HG03378 (cell line): ENCODE results near the gene KIF13A.
A peak's percentile ranks its signal among the peaks of the same experiment; 100 is the strongest.
"Not testable (repeated sequence)": the region's sequence is repeated elsewhere in the genome, so short reads cannot be mapped to it uniquely, and the experiment has no call there.

Experiments
- ATAC-seq: cut with Tn5 transposase; IDR thresholded peaks from one replicate; pipeline ENCODE4 v1.9.1; 2021; ENCODE audit warnings: mild to moderate bottlenecking, moderate library complexity; ENCODE audit not compliant: unreplicated experiment

Gene KIF13A

DNA sequence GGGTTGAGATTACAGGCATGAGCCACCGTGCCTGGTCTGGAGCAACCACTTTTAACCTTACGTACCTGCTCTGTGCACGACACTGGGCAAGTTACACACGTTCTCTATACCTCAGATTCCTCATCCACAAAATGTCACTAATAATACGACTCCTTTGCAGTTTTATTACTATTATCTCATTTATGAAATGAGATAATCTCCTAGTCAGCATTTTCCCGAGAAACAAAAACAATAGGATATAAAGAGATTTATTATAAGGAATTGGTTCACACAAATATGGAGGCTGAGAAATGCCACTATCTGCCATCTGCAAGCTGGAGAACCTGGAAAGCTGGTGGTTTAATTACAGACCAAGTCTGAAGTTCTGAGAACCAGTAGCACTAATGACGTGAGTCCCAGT is 12.0 kb upstream of the KIF13A start:
- ATAC-seq: no peak

GRCh38 chr6:17998442-17998841 is 11.0 kb upstream of the KIF13A start:
- no peak for ATAC-seq

- no peak for ATAC-seq
These were observed 10.6 kb upstream of the KIF13A start for GRCh38 chr6:17998003-17998402.

DNA sequence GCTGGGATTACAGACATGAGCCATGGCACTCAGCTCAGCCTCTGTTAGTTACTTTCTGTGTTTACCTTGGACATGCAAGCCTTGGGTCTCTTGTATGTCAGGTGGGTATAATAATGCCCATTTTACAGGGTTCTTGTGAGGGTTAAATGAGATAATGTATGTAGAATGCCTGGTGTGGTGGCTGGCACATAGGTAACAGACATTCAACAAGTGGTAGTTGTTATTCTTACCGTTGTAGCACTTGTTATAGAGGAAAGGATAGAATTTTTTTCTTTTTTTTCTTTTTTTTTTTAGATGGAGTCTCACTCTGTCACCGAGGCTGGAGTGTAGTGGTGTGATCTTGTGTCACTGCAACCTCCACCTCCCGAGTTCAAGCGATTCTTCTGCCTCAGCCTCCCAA is 8.0 kb upstream of the KIF13A start:
- no peak for ATAC-seq

DNA sequence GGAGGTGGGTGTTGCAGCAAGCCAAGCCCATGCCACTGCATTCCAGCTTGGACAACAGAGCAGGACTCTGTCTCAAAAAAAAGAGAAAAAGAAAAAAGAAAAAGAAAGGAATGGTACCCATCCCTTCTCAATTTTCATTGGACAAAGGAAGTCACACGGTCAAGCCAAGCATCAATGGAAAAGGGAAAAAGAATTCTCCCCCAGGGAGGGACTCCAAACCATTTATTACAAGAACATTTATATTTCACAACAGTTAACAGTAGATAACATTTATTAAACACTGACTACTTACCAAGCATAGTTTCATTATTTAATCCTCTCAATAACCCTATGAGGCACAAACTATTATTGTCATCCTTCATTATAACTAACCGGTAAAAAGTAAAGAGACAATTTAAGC is 6.6 kb upstream of the KIF13A start:
- ATAC-seq: no peak

GRCh38 chr6:17988422-17988944 is 1.0 kb upstream of the KIF13A start:
- ATAC-seq: no peak

- peak; percentile 93 for ATAC-seq
These were observed 424 bp upstream of the KIF13A start for GRCh38 chr6:17987697-17988421.

- no peak for ATAC-seq
These were observed 584 bp downstream of the KIF13A start for GRCh38 chr6:17986656-17987446.

DNA sequence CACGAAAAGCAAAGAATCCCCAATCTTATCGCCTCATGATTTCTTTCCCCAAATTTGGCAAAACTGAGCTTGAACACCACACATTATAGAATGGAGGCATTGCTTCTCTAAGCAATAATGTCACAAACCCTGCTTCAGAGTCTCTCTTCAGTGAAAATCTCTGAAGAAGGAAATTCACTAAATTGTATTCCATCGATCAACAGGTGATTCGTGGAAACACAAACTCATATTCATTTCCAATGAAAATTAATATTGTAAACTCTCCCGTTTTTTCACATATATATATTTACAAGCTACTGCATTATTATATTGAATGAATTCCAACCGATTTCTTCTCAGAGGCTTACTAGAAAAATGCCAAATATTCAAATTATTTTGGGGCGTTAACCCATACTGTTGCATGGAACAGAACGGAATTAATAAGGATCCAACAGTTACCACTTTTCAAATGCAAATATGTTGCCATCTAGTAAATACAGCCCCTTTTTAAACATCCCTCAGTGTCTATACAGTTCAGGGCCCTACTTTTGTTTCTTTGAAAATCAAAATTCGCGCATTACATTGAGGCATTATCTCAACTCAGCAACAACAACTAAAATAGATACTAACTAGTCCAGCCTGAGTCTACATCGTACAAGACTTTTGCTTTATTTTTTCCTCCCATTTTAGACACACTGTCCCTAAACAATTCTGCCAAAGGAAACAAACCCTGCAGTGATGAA is 1.3 kb downstream of the KIF13A start:
- ATAC-seq: no peak

DNA sequence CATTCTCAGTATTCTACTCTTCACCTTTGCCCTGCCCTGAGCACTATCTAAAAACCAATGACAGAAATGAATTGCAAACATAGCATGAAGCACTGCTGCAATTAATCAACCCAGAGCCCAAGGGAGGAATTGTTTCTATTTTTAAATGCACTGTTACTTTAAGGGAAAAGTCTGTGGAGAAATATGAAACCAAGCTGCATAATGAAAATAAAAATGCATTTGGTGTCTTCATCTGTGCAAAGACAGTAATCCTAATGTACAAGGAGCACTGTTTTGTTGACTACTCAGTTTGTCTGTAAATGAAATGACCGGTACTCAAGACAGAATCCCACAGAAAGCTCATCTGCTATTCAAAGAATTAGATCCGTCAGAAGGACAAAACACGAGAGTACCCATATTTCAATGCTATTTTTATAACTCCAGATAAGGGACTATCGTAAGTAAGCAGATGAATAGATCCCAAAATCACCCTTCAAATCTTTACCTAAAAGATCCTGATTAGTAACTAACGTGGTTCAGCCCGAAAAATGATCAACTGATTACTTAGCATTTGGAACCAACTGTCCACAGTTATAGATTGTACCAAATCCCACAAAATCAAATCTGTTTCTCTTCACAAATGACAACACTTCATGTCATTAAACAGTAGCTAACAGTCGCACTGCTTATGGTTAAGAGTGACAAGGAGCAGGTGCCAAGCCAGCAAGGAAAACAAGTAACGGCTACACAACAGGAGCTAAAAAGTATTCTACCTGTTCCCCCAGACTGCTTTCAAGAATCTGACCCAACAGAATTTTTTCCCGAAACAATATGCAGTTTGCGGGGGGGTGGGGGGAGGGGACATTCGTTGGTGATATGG is 2.4 kb downstream of the KIF13A start:
- no peak for ATAC-seq

- ATAC-seq: no peak
These were observed 3.0 kb downstream of the KIF13A start for GRCh38 chr6:17984399-17984798.

DNA sequence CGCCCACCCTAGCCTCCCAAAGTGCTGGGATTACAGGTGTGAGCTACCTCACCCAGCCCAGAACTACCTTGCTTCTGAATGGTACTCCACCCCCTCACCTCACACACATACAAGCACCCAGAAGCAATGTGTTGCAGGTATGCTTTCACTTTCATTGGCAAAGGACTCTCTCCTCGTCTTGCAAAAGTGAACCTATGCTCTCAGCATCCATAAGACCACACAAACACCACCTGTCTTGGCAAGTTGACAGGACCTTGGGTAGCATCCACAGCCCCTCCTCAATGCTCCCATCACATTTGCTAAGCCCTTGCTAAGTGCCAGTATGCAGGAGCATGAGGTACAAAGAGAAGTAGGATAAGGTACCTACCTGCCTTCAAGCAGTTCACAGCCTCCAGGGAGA is 3.7 kb downstream of the KIF13A start:
- no peak for ATAC-seq

GRCh38 chr6:17980329-17980728 is 7.1 kb downstream of the KIF13A start:
- no peak for ATAC-seq

GRCh38 chr6:17979479-17979878 is 8.0 kb downstream of the KIF13A start:
- ATAC-seq: no peak

GRCh38 chr6:17976258-17976657 is 11.2 kb downstream of the KIF13A start:
- not testable (repeated sequence) for ATAC-seq

DNA sequence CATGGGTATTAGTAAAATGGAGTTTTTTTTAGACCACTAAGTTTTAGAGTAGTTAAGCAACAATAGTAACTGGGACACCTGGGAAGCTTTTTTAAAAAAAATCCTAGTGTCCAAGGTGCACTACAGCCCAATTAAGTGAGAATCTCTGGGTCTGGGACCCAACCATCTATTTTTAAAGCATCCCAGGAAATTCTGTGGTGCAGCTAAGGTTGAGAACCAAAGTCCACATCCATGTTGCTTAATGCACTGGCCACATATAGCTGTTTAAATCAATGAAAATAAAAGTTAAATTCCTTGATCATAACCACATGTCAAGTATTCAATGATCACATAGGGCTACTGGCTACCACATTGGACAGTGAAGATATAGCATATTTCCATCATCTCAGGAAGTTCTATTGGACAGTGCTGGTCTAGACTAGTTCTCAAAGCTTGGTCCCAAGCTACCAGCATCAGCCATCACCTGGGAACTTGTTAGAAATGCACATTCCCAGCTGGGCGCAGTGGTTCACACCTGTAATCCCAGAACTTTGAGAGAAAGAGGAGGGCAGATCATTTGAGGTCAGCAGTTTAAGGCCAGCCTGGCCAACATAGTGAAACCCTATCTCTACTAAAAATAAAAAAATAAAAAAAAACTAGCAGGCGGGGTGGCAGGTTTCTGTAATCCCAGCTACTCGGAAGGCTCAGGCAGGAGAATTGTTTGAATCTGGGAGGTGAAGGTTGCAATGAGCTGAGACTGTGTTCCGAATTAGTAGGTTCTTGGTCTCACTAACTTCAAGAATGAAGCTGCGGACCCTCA is 12.7 kb downstream of the KIF13A start:
- ATAC-seq: no peak

DNA sequence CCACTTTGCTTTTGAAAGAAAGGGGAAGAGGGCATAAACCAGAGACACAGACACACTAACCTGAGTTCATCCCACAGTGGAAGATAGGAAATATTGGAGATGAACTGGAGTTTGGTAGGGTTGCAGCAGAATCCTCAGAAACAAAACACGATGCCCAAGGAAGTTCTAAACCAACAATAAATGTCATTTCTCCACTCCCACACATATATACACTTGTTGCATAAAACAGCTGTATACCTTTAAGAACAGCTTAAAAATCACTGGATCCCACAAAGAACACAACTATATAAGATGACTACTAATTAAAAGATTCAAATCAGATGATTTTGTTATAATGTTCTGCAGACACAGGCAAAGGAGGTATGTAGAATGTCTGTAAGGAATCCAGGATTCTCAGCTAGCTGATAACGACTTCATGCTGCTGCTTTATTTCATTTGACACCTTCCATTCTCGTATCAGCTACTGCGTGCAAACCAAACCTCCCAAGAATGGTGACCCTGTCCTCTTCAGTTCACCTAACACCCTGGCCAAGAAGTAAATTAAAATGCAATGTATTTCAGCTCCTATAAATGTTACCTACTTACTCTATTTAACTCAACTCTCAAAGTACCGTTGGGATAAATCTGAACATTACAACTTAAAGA is 14.3 kb downstream of the KIF13A start:
- ATAC-seq: no peak

DNA sequence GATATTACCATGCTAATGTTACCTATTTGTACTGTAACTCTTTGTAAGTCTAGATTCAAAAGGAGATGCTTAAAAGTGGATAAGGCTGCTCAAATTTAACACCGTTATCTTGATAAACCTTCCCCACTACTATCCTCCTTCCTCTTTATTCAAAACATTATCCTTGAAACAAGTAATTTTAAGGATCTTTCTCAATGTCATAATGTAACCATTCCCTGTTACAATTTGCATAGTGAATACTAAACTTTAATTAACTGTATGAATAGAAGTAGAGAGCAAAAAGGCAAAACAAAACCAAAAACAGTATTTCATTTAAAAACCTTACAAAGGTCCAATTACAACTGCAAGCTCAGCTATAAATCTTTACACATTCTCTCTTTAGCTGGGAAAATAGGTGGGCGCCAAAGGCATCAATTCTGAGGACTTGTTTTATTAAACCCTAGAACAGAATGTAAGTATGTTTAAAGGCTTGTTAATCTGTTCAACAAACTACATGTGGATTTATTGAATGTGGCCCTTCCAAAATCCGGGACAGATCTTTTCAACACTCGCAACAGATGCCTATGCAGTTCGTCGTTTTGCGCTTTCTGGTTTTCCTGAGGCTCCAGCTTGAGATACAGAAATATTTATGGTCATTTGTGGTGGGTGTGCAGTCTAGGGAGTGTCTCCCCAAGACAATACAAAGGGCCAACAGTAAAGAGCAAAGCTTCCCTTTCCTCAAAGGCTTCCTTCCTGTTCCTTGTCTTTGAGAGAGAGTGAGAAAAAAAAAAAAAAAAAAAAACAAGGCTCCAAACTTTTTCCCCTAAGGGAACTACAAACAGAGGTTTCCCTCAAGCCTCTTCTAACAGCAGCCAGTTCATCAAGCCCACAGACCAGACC is 15.1 kb downstream of the KIF13A start:
- no peak for ATAC-seq
